ENCODE data around the gene DPP10.

The DPP10 gene

DNA sequence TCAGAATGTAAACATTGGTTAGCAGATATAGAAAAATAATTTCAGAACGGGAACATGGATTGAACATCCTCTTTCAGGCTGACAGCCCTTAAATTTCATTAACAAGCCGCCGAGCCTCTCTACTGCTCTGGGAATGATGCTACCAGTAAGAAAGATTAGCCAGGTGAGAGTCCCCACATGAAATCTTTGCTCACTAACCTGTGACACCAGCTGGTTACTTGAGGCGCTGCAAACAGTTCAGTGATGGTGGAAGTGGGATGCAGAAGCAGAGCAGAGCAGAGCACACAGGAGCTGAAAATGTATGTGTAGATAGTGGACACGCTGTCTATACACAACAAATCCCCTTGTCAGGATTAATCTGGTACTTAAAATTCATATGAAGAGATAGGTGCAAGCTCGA is 721.1 kb downstream of the DPP10 start:
- DNase-seq (ENCODE audit: low spot score in 2 of 2) (no peak), ATAC-seq (replicated peaks; ENCODE audit: extremely low read depth, poor library complexity, severe bottlenecking) (no peak)
- Mint-ChIP-seq H3K4me3 (no peak overlapping the region), H3K36me3 (ENCODE audit: insufficient read depth) (no peaks in the 10 kb centered on the region), H3K27ac (ENCODE audit: low read depth) (no peak overlapping the region), H3K27me3 (peaks cover 22% of the 10 kb centered on the region), H3K4me1 (no peaks in the 10 kb centered on the region), H3K9me3 (peaks cover 7% of the 10 kb centered on the region)

DNA sequence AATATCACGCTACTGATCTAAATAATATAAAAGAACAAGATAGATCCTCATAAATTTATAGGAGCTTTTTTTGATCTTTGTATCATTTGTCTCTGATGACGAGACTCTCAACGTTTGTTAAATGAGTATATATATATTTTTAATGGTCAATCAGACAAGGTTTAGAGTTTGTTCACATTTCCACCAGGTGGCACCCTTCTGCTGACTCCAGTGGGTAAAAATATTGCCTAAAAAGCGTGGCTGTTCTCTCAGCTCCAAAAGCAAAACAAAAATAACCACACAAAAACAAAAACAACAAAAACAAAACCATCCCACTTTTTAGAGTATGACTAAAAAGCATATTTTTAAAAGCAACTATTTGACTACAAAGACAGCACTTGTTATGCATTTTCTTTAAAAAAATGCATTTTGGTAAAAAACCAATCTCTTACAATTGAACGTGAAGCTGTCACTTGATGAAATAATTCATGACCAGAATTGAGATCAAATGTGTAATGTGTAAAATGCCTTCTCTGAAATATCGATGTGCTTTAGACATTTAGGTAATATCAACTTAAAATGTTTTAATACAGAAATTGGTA is 723.2 kb downstream of the DPP10 start:
- no peak overlapping the region for H3K27ac Mint-ChIP-seq (ENCODE audit: low read depth)
- no peaks in the 10 kb centered on the region for H3K36me3 Mint-ChIP-seq (ENCODE audit: insufficient read depth)
- DNase-seq (ENCODE audit: low spot score in 2 of 2) (no peak), ATAC-seq (replicated peaks; ENCODE audit: extremely low read depth, poor library complexity, severe bottlenecking) (no peak)
- peaks cover 19% of the 10 kb centered on the region for H3K27me3 Mint-ChIP-seq
- no peak overlapping the region for H3K4me3 Mint-ChIP-seq
- peaks cover 4% of the 10 kb centered on the region for H3K9me3 Mint-ChIP-seq
- no peaks in the 10 kb centered on the region for H3K4me1 Mint-ChIP-seq

DNA sequence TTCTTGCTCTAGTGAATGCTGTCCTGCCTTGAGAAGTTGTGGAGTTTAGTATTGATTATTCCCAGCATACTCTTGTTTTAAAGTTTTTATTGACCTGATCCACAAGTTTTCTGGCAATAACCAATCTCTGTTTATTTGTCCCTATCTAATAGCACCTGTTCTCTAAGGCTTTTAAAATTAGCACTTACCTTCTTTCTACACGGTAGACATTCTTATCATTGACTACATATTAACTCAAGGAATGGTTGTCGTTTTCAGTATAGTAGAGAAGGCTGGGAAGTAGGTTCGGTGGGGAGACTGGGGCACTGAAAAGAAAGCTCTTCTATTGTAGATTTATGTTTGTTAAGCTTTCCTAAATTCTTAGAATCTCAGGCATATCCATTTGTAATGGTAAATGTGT is 726.0 kb downstream of the DPP10 start:
- ATAC-seq (replicated peaks; ENCODE audit: extremely low read depth, poor library complexity, severe bottlenecking) (no peak), DNase-seq (ENCODE audit: low spot score in 2 of 2) (no peak)
- no peak overlapping the region for H3K4me3 Mint-ChIP-seq
- peaks cover 2% of the 10 kb centered on the region for H3K27me3 Mint-ChIP-seq
- no peak overlapping the region for H3K27ac Mint-ChIP-seq (ENCODE audit: low read depth)
- H3K36me3 Mint-ChIP-seq (ENCODE audit: insufficient read depth) = no peaks in the 10 kb centered on the region
- H3K9me3 Mint-ChIP-seq = peaks cover 5% of the 10 kb centered on the region
- no peaks in the 10 kb centered on the region for H3K4me1 Mint-ChIP-seq

- no peak for ATAC-seq (replicated peaks; ENCODE audit: extremely low read depth, poor library complexity, severe bottlenecking)
- H3K9me3 Mint-ChIP-seq = peaks cover 5% of the 10 kb centered on the region
- H3K27ac Mint-ChIP-seq (ENCODE audit: low read depth) = no peak overlapping the region
- no peaks in the 10 kb centered on the region for H3K27me3 Mint-ChIP-seq
- no peaks in the 10 kb centered on the region for H3K4me1 Mint-ChIP-seq
- no peak overlapping the region for H3K4me3 Mint-ChIP-seq
- no peaks in the 10 kb centered on the region for H3K36me3 Mint-ChIP-seq (ENCODE audit: insufficient read depth)
- DNase-seq (ENCODE audit: low spot score in 2 of 2) = no peak
Measured at GRCh38 chr2:115169814-115170213, 727.4 kb downstream of the DPP10 start.

DNA sequence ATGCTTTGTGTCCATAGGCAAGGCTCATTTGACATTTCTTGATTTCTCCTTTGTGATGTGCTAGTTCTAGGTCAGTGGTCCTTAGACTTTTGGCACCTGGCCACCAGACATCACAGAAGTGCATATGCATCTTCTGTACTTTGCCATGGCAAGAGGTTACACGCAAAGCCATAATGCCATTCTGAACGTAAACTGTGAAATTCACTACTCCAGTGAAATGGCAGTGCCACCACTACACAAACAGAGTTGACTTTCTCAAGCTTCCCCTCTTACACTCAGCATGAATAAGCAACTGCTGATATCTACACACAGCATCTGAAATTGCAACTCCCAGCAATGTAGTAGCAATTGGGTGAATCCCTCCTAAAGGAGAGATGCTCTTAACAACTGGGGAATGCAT is 729.3 kb downstream of the DPP10 start:
- ATAC-seq (replicated peaks; ENCODE audit: extremely low read depth, poor library complexity, severe bottlenecking) = no peak
- Mint-ChIP-seq H3K27ac (ENCODE audit: low read depth) (no peak overlapping the region), H3K36me3 (ENCODE audit: insufficient read depth) (no peaks in the 10 kb centered on the region), H3K27me3 (no peaks in the 10 kb centered on the region), H3K4me1 (no peaks in the 10 kb centered on the region), H3K9me3 (peaks cover 5% of the 10 kb centered on the region), H3K4me3 (no peak overlapping the region)
- no peak for DNase-seq (ENCODE audit: low spot score in 2 of 2)

GRCh38 chr2:115174651-115175050 is 732.2 kb downstream of the DPP10 start:
- Mint-ChIP-seq H3K27ac (ENCODE audit: low read depth) (no peak overlapping the region), H3K27me3 (no peaks in the 10 kb centered on the region), H3K9me3 (peaks cover 5% of the 10 kb centered on the region), H3K36me3 (ENCODE audit: insufficient read depth) (no peaks in the 10 kb centered on the region), H3K4me1 (no peaks in the 10 kb centered on the region), H3K4me3 (no peak overlapping the region)
- ATAC-seq (replicated peaks; ENCODE audit: extremely low read depth, poor library complexity, severe bottlenecking) (no peak), DNase-seq (ENCODE audit: low spot score in 2 of 2) (no peak)

GRCh38 chr2:115183144-115183543 is 740.7 kb downstream of the DPP10 start:
- no peak overlapping the region for H3K27ac Mint-ChIP-seq (ENCODE audit: low read depth)
- peaks cover 22% of the 10 kb centered on the region for H3K9me3 Mint-ChIP-seq
- H3K36me3 Mint-ChIP-seq (ENCODE audit: insufficient read depth) = no peaks in the 10 kb centered on the region
- ATAC-seq (replicated peaks; ENCODE audit: extremely low read depth, poor library complexity, severe bottlenecking) = no peak
- no peaks in the 10 kb centered on the region for H3K4me1 Mint-ChIP-seq
- H3K27me3 Mint-ChIP-seq = no peaks in the 10 kb centered on the region
- DNase-seq (ENCODE audit: low spot score in 2 of 2) = no peak
- H3K4me3 Mint-ChIP-seq = no peak overlapping the region

DNA sequence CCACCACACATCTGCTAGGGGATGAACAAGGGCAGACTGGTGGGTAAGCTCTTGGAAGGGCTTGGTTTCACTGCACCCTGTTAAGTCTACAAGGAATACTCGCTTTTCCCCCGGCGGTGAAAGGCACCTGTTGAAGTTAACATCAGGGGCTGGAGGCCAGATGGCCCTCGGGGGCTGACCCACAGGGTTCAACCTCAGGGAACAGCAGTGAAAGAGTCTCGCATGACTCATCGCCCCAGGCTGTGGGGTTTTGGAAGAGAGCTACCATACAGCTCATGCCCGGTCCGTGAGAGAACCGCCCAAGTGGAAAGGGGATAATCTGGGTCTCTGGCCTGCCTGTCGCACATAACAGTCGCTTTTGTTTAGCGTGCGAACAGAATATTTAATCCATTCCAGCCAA is 748.0 kb downstream of the DPP10 start:
- H3K27ac Mint-ChIP-seq (ENCODE audit: low read depth) = no peak overlapping the region
- H3K4me3 Mint-ChIP-seq = no peak overlapping the region
- no peaks in the 10 kb centered on the region for H3K27me3 Mint-ChIP-seq
- no peak for ATAC-seq (replicated peaks; ENCODE audit: extremely low read depth, poor library complexity, severe bottlenecking)
- no peaks in the 10 kb centered on the region for H3K4me1 Mint-ChIP-seq
- peaks cover 32% of the 10 kb centered on the region for H3K9me3 Mint-ChIP-seq
- H3K36me3 Mint-ChIP-seq (ENCODE audit: insufficient read depth) = no peaks in the 10 kb centered on the region
- no peak for DNase-seq (ENCODE audit: low spot score in 2 of 2)

- peaks cover 16% of the 10 kb centered on the region for H3K9me3 Mint-ChIP-seq
- H3K27me3 Mint-ChIP-seq = no peaks in the 10 kb centered on the region
- no peak for DNase-seq (ENCODE audit: low spot score in 2 of 2)
- no peak for ATAC-seq (replicated peaks; ENCODE audit: extremely low read depth, poor library complexity, severe bottlenecking)
- H3K4me3 Mint-ChIP-seq = no peak overlapping the region
- H3K36me3 Mint-ChIP-seq (ENCODE audit: insufficient read depth) = no peaks in the 10 kb centered on the region
- no peak overlapping the region for H3K27ac Mint-ChIP-seq (ENCODE audit: low read depth)
- H3K4me1 Mint-ChIP-seq = no peaks in the 10 kb centered on the region
Measured at GRCh38 chr2:115194623-115195022, 752.2 kb downstream of the DPP10 start.

DNA sequence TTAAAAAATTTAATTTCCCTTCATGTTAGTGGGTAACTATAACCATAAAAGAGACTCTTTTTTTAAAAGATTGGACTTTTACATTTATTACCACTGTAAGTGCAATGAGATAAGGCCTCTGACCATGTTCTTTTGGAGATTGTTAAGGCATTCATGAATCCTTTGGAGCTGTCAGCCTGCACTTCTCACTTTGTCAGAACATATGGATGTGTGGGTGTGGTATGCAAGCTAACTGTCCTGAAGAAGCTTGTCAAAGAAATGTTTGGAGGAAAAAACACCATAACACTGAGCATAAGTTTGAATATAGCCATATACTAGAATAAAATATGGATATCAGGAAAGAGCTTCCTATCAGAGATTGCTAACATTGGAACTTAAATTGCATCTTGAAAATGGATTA is 754.1 kb downstream of the DPP10 start:
- Mint-ChIP-seq H3K4me3 (no peak overlapping the region), H3K36me3 (ENCODE audit: insufficient read depth) (no peaks in the 10 kb centered on the region), H3K4me1 (no peaks in the 10 kb centered on the region), H3K27me3 (no peaks in the 10 kb centered on the region), H3K27ac (ENCODE audit: low read depth) (no peak overlapping the region), H3K9me3 (peaks cover 6% of the 10 kb centered on the region)
- no peak for DNase-seq (ENCODE audit: low spot score in 2 of 2)
- ATAC-seq (replicated peaks; ENCODE audit: extremely low read depth, poor library complexity, severe bottlenecking) = no peak

DNA sequence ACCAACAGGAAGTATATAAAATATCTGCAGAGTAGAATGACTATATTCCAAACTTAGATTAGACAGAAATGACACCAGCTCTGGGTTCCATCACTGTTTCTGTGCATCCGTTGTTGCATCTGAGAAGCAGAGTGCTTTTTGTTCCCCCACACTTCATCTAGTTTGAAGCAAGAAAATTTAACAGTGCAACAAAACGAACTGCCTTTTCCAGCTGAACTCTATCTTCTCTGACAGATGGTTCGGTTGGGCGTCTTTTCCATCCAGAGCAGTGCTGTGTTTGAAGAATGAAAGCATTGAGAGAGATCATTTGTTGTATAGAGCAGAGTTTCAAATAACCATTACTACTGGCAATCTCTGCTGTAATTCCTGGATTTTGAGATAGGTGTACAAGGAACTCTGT is 757.5 kb downstream of the DPP10 start:
- no peak for ATAC-seq (replicated peaks; ENCODE audit: extremely low read depth, poor library complexity, severe bottlenecking)
- no peaks in the 10 kb centered on the region for H3K27me3 Mint-ChIP-seq
- H3K4me3 Mint-ChIP-seq = no peak overlapping the region
- H3K9me3 Mint-ChIP-seq = peaks cover 10% of the 10 kb centered on the region
- no peaks in the 10 kb centered on the region for H3K36me3 Mint-ChIP-seq (ENCODE audit: insufficient read depth)
- H3K4me1 Mint-ChIP-seq = no peaks in the 10 kb centered on the region
- no peak for DNase-seq (ENCODE audit: low spot score in 2 of 2)
- H3K27ac Mint-ChIP-seq (ENCODE audit: low read depth) = no peak overlapping the region

DNA sequence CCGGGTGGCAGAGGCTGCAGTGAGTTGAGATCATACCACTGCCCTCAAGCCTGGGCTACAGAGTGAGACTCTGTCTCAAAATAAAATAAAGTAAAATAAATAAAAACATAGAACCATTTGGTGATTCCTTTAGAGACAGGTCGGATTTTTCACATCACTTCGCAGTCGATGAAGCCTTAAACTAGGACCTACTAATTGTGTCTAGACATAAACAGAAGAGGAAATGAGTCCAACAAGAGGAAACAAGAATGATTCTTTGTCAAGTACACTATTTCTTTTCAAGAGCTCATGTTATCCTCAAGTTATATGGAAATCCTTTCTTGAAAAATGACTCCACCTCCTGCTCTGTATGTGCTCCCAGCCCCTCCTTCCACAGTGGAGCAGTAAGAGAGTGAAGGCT is 758.9 kb downstream of the DPP10 start:
- peaks cover 16% of the 10 kb centered on the region for H3K9me3 Mint-ChIP-seq
- no peaks in the 10 kb centered on the region for H3K27me3 Mint-ChIP-seq
- H3K36me3 Mint-ChIP-seq (ENCODE audit: insufficient read depth) = no peaks in the 10 kb centered on the region
- ATAC-seq (replicated peaks; ENCODE audit: extremely low read depth, poor library complexity, severe bottlenecking) = no peak
- H3K27ac Mint-ChIP-seq (ENCODE audit: low read depth) = no peak overlapping the region
- H3K4me1 Mint-ChIP-seq = no peaks in the 10 kb centered on the region
- DNase-seq (ENCODE audit: low spot score in 2 of 2) = no peak
- no peak overlapping the region for H3K4me3 Mint-ChIP-seq

DNA sequence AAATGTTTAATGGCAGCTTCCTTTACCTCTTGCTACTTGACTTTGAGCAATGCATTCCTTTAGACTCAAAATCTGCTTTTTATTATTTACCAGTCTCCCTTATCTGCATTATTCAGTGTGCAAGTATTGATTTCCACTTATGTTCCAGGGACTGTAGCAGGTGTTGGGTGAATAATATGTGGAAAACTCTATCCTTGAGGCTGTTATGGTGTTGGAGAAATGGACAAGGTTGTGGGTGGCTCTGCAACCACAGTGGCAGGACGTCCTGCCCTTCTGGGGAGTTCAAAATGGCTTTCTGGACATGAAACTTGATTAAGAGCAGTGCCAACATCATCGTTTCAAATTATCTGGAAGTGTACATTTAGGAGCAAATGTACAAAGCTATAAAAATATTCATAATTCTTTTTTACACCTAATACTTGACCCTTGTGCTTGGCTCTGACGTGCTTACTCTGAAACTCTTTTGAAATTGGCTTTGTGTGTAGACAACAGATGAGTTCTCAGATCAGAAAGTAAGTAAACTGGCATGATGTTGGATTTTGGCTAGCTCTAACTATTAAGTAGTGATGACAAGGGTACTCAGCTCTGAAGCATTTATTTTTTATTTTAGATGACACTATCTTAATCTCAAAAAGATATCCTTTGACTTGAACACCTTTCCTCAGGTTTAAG is 766.2 kb downstream of the DPP10 start:
- H3K27ac Mint-ChIP-seq (ENCODE audit: low read depth) = no peak overlapping the region
- H3K9me3 Mint-ChIP-seq = peaks cover 13% of the 10 kb centered on the region
- H3K4me3 Mint-ChIP-seq = no peak overlapping the region
- H3K36me3 Mint-ChIP-seq (ENCODE audit: insufficient read depth) = no peaks in the 10 kb centered on the region
- no peaks in the 10 kb centered on the region for H3K4me1 Mint-ChIP-seq
- ATAC-seq (replicated peaks; ENCODE audit: extremely low read depth, poor library complexity, severe bottlenecking) (no peak), DNase-seq (ENCODE audit: low spot score in 2 of 2) (no peak)
- no peaks in the 10 kb centered on the region for H3K27me3 Mint-ChIP-seq
